Central memory CD4-positive, alpha-beta T cell (primary cell): Measurements from ENCODE around the gene ZNF474.

Experiments used
- DNase-seq: peaks from one replicate; pipeline ENCODE4 v3.0.0; 2022

Gene ZNF474

DNA sequence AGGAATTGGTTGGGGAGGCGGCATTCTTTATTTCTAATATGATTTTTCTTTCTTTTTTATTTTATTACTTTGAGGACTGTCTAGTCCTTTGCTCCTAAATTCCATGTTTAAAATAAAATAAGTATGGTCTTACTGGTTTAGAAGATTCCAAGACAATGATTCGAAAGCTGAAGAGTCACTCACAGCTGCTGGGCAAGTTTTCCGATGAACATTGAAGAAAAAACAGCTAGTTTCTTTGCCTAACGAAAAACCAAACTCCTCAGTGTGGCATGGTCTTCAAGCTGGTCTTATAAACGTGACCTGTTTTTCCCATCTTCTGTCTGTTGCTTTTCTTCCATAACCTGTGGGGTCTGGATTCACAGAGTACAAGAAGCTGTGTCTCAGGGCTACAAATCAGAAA lies 25.1 kb downstream of the ZNF474 start:
- DNase-seq: no peak

DNA sequence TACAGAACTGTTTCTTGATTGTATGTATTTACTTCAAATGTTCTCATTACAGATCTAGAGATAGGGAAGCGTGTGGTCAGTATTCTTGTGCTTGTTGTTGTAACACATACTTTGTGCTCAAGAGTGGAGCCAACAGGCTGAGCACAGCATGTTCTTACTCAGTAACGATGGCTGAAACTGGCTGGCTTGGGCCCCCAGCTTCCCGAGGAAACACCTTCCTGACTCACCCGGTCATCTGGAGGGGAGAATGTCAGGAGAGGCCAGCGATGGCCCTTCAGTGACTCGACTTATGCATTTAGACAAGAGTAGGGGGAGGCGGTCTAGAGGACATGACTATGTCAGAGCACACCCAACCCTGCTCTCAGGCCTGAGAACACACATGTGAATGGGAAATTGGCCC lies 25.6 kb downstream of the ZNF474 start:
- DNase-seq: no peak

DNA sequence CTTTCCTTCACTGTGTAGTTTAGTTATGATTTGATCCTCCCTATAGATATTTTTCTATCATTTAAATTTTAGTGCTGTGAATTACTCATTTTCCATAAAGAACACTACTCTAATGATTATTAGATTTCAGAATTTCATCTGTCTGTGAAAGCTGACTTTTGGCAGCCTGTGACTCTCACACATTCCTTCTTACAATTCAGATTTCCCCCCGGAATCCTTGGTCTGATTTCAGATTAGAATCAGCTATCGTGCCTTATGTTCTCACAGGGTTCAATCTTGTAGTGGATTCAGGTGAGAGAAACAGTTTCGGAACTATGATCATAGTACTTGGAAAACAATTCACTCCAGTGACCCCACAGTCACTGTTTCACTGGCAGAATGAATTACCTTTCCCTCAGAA lies 26.2 kb downstream of the ZNF474 start:
- no peak for DNase-seq

DNA sequence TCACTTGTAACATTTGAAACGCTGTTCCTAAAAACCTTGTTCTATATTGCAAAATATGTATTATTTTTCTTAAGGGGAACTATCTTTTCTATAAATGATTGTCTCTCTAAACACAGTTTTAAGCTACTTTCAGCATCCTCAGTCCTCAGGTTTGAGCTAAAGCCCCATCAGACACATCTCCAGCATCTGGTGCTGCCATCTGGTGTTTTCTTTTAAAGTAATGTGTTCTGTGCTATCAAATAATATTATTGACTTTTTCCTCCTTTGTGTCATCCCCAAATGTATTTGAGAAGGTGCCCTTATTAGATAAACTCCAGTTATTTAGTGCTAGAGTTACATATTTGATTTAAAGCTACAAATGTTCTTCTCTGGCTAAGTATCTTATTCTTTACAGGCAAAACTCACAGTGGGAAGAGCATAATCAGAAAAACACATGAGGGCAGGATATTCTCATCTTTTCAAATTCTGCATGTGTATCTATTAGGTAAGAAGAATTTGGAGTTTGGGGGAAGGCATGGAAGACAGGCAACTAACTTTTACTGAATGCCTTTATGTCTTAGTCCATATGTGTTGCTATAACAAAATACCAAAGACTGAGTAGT lies 27.5 kb downstream of the ZNF474 start:
- no peak for DNase-seq

- no peak for DNase-seq
Observed at GRCh38 chr5:122162100-122162638, 32.8 kb downstream of the ZNF474 start.

DNA sequence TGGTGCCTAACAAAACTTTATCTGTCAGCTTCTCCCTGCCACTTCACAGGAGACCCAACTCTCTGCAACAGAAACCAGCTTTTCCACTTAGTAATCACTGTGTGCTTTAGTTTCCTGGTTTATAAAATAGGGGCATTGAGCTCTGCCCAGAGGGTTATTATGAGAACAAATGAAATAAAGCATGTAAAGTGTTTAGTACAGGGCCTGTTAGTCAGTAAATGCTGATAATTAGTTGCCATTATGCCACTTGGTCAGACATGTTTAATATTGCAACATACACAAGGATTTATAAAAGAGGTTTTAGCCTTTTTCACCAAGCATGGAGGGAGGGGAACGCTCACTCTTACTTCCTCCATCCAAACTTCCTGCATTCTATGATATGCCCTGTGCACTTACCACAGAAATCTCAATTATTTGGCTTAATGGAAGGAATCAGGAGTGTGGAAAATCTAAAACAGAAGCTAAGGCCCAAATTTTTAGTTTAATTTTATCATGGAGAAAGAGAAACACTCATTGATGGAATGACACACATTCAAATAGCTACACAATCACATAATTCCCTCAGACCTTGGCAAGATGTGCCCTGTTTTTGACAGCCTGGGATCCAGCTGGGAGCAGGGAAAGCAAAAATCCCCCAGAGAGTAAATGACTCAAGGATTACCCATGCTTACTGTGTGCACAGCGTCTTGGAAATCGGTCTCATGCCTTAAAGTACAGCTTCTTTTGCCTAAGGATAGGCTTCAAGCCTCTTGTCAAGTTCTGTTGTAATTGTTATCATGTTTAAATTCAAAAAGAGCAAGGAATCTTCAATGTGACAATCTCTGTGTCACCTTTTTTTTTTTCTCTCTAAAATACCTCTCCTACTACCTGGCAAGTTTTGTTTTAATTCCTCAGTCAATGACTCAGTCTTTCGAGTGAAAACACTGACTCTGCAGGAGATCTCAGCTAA lies 34.0 kb downstream of the ZNF474 start:
- DNase-seq: no peak

DNA sequence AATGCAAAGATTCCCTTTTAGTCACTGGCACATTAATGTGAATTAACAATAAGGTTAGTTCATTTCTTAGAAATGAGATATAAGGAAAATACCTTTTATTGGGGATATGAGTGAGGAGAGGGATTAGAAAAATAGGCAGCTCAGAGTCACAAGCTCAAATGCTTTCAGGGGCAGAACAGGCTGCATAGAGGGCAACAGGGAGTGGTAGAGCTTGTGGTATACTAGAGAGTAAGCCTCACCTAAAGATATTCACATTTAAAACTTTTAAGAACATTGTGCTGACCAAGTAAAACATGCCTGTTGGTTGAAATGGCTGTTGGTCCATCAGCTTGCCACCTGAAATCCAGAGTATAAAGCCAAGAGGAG lies 34.7 kb downstream of the ZNF474 start:
- DNase-seq: no peak

DNA sequence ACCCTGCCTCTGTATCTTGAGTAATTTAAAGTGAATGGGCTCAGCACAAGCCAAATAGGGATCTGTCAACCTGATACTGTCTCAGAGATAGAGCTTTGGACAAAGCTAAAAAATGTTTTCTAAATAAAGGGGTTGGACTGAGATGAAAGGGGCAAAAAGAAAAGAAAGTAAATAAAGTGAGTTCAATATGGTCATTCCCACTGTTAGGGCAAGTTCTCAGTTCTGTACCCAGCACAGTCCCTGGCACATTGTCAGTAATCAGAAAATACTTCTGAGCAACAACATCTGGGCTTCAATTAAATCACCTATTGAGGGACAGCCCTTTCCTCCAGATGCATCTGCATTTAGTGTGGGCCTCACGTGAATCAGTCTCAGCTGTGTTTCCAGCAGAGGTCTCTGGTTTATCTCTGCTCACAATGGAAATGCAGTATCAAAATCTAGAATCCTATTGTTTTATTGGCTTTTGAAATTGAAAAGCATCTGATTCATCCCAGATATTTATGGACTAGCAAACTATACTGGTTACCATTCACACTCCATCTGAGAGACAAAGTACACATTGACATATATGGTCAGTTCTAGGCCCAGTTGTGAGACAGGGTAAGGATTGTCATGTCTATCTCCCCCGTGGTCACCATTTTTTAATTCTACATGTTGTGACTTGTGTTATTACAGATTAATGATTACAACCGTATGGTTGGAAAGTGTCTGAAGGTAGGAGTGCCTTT lies 35.6 kb downstream of the ZNF474 start:
- DNase-seq: no peak

- no peak for DNase-seq
Observed at GRCh38 chr5:122165559-122166078, 36.3 kb downstream of the ZNF474 start.

- DNase-seq: no peak
Observed at GRCh38 chr5:122169350-122170103, 40.2 kb downstream of the ZNF474 start.

DNA sequence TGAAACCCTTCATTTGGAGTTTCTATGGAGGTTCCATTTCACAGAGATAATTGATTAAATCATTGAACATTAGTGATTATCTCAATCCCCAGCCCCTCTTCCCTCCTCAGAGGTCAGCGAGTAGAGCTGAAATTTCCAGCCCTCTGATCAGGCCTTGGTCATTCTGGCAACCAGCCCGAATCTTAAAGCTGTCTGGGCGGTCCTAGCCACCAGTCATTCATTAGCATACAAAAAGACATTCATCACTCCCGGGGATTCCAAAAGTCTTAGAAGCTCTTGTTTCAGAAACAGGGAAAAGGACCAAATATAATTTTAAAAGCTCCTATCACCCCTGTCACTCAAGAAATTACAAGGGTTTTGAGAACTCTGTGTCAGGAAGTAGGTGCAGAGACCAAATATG lies 41.3 kb downstream of the ZNF474 start:
- no peak for DNase-seq

DNA sequence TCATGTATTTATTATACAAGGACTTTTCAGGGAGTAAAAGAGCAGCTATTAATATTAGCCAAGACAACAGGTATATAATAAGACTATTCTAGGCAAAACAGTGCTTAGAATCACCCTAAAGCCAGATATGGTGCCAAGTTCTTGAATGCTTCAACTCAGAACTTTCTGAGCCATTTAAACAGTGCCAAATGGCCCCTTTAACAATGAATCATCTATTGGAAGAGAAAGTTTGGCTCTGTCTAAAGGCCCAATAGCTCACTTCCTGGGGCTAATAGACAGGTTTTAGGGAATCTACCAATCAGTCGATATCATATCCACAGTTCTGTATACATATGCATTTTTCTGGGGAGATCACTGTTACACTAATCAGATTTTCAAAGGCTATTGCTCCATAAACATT lies 42.9 kb downstream of the ZNF474 start:
- no peak for DNase-seq

DNA sequence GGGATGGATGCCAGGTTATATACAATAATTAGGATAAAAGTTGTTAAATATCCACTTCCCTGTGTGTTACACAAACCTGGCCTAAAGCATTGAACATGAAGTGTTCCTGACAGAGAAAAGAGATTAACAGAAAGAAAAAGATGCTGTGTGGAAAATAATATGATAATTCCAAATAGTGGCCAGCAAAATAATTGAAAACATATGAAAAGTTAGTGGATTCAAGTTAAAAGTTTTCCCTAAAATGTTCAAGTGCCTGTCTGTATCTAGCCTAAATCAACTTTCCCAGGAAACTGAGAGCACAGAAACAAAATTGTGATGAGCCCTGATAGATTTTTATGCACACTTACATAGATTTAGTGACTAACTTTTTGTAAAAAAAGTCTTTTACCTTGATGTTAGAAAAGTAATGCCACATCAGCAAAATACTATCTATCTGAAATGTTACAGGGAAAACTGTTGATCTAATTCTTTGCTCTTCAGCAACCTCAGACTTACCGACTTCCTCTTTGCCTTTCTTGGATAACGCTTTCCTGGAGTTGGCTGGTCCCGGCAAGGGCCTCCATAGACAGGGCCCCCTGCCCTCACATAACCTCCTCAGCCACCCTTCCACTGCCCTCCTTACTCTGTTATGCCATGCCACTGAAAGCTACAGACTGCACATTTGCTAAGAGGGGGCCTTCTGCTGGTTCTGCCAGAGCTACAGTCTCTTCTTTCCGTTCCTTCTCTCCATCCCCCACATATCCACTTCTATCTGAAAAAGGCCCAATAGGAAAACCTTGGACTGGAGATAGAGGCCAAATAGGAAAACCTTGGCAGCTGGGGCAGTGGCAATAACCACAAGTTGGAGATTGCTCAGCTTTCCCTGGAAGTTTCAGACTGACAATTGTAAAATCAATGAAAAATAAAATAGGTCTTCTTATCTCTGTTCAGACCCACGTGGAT lies 44.4 kb downstream of the ZNF474 start:
- no peak for DNase-seq

- DNase-seq: no peak
Observed at GRCh38 chr5:122175091-122175490, 45.7 kb downstream of the ZNF474 start.

- no peak for DNase-seq
Observed at GRCh38 chr5:122175852-122176251, 46.5 kb downstream of the ZNF474 start.

GRCh38 chr5:122177161-122177560 lies 47.8 kb downstream of the ZNF474 start:
- no peak for DNase-seq

DNA sequence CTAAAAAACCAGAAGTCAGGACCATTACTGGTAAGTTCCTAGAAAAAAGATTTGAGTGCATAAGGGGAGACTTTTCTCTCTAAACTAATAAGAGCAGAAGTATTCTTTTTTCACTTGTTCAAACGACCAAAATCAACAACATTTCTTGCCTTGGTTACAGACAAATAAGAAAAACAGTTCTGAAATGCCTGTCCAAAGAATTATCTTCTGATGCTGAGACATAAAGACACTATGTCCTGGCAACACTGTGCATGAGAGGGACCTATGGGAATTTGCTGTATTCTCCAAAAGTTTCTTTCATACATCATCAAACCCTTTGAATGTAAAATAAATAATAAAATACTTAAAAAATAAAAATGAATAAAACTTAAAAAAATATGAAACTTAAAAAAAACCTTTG lies 50.4 kb downstream of the ZNF474 start:
- no peak for DNase-seq

DNA sequence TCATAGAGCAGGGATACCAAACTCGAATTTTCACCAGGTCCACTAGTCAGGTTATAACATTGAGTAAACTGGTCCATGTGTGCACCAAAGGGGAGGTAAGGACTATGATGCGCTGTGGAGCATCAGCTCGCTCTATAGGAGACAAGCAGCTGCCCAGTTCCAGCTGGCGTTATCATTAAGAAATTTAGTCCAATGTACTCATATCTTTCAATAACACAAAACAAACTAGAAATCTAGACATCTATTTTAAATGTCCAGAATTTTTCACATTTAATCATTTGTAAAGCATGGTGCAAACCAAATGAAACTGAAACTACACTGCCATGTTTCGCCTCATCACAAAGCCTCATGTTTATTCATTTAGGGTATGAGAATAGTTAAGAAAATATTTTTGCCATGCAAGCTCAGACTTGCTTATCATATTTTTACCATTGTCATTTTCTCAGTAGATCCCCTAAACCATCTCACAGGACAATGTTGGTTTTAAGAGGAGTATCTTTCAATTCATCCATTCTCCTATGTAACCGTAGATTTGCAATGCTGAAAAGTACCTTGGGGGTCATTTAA lies 50.9 kb downstream of the ZNF474 start:
- no peak for DNase-seq

DNA sequence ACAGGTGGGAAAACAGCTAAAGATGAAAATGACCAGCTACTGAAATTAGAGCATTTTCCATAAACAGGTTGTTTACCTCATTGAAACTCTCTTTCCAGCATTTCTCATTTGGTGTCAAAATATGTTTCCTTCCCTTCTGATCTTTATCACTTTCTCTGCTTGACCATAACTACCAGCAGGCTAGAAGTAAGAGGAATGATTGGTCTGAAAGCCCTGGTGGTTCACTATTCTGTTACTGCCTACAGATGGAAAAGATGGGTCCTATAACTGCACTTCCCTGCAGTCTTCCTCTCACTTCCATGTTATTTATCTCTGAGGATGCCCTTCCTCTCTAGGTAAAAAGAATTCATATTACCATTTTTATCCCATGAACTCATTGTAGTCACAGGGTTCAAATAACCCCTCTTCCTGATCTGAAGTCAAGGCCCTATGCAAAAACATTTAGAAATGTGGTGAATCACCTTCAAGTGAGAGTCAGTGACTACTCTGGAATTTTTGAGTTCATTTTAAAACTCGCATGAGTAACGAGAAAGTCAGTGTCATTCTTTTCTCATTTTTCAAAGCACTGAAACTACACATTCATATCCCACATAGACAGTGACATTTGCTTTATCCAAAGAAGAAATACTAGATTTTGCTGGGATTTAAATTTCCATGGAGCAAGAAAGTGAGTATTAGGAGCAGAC lies 51.7 kb downstream of the ZNF474 start:
- DNase-seq: no peak

DNA sequence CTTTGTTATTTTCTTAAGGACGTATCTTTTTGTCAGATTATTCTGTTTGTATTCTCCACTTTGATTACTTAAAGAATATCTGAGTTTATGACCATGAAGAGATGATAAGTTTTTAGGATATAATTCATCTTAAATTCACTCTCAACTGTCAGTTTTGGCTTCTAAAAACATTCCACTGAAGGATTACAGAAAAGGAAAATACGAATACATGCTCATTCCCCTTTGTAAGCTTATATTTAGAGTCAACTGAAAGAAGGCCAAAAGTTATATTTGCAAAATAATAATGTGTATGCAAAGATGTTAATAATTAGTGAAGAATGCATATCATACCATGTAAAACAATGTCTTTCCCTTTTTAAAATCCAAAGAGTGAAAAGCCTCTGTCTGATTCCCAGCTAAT lies 52.5 kb downstream of the ZNF474 start:
- no peak for DNase-seq
